Stimulated activated CD8-positive, alpha-beta memory T cell treated with anti-CD3 and anti-CD28 coated beads, Interleukin-4, amount 100 ng/mL, for 4 hours (primary cell): ENCODE data around the gene ZNF292.
"Not testable (repeated sequence)": the region's sequence is repeated elsewhere in the genome, so short reads cannot be mapped to it uniquely, and the experiment has no call there.

Experiments used
- DNase-seq, 2 donors: peaks; one replicate each; pipeline ENCODE4 v3.0.0-alpha.2; 2020; ENCODE audit warnings: low read depth in 2 of 2, low spot score in 1 of 2

ZNF292 gene

DNA sequence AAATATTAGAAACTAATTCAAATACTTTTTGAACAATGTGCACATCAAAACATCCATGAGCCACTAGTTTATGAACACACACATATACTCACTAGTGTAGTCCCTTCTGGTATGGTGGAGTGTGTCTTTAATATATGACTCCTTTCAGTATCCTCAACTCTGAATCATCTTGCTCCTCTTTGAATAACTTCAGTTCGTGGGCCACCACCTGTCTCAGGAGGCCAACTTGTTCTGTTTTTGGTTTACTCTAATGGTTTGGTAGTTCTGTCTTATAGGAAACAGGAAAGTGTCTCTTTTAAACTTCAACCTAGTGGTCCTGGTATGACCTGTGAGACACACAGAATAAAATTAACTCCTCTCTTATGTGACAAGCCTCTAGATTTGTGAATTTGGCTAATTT lies 55.6 kb downstream of the ZNF292 start:
- no peak for DNase-seq

DNA sequence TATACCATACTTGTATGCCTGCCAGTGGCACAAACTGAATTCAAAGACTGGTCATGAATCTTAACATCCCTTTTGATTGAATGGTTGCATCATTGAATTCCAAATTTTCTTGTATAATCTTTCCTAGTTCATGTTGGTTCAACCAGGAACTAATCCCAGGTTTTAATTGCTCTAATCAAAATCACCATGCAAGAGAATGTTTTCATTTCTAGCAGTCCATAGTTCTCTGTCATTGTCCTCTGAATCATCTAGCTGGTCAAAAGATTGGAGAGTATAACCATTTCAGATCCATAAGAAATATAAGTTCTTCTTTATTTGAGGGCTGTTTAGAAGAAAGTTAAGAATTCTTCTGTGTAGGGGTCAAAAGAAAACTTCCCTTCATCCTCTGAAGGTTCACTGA lies 57.2 kb downstream of the ZNF292 start:
- no peak for DNase-seq

DNA sequence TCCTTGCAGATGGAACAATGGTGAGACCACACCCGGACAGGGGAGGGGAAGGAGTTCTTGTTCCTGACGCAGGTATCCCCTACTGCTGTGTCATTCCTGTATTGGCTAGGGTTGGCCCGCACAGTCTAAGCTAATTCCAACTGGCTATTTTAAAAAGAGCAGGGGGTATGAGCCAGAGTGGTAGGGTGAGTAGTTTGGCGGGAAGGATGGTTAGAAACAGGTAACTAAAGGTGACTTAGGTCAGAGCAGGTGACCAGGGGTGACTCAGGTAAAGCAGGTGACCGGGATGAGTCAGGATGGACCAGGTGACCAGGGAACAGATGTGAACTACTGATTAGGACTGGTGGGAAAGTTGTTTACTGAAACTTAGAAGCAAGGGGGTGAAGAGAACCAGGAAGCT lies 58.0 kb downstream of the ZNF292 start:
- no peak for DNase-seq

DNA sequence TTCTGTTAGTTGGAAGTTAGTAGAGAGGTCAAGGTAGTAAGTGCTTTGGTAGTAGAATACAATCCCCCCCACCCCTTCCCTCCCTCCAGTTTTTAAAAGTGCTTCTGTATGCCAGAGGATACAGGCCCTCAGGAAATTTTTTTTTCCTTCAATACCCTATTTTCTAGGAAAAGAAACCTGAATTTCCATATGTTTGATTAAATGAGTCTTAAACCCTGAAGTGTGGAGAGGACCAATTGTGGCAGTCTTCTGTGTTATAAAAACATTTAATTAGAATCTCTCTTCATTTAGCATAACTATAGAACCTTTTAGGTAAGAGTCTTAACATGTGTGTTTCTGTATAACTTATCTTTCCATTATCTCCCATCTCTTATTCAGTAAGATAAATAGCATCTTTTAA lies 59.5 kb downstream of the ZNF292 start:
- DNase-seq: no peak

DNA sequence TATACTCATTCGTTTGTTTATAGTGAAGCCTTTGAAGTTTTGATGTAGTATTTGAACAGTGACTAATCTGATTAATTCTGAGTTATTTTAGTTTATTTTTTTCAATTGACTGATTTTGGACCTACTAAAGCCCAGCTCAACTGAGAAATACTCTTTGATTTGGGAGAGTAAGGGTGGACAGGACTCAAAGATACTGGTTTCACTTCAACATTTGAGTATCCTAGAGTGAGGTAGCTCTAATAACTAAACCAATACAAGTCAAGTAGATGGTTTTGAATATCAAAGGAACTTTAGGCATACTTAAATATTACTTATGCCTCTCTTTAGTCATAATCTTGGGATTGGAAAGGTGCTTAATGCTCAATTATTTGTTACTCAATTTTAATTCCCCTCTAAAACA lies 65.6 kb downstream of the ZNF292 start:
- DNase-seq: no peak

DNA sequence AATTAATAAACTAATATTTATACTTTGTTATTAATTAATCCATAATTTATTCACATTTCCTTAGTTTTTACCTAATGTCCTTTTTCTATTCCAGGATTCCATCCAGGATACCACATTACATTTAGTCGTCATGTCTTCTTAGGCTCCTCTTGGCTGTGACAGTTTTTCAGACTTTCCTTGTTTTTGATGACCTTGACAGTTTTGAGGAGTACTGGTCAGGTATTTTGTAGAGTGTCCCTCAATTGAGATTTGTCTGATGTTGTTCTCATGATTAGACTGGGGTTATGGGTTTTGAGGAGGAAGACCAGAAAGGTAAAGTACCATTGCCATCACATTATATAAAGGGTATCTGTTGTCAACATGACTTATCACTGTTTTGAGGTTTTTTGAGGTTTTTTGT lies 67.3 kb downstream of the ZNF292 start:
- no peak for DNase-seq

DNA sequence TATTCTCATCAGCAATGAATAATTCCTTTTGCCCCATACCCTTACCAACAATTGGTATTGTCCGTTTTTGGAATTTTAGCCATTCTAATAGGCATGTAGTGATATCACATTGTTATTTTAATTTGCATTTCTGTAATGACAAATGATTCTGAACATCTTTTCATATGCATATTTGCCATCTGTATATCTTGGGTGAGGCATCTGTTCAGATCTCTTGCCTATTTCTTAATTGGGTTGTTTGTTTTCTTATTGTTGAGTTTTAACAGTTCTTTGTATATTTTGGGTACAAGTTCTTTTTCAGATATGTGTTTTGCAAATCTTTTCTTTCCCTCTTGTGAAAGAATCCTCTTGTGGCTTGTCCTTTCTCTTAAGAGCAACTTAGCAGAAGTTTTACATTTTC lies 69.6 kb downstream of the ZNF292 start:
- DNase-seq: no peak

DNA sequence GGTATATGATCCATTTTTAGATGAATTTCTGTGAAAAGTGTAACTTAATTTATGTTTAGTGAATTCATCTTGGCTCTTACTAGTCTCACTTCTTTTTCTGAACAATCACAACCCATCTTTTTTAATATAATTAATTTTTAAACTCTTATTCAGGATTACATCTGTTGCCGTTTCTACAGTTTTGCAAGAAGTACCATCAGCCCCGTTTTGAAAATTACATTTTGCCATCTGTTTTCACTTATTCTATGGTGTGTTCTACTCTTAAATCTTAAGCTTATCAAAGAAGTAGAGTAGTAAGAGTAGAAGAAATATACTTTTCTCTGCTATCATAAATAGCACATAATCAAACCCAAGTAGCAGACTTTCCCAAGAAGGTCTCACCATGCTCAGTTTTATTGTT lies 70.1 kb downstream of the ZNF292 start:
- no peak for DNase-seq

DNA sequence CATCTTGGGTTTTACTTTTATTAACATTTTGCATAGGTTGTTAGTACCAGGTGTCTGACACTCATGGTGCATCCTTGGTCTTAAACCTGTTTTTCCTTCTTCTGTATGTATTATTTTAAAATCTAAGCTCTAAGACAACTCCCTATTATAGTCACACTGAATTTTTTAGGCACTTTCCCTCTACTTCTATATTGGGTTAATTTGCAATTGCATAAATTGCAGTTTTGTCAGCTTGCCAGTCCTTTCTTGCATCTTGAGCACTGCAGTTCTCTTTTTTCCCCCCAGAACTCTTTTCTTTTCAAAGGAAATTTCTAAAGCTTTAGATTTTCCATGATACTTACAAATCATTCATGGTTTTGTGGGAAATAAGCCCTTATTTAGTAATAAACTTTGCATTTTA lies 70.6 kb downstream of the ZNF292 start:
- DNase-seq: no peak

DNA sequence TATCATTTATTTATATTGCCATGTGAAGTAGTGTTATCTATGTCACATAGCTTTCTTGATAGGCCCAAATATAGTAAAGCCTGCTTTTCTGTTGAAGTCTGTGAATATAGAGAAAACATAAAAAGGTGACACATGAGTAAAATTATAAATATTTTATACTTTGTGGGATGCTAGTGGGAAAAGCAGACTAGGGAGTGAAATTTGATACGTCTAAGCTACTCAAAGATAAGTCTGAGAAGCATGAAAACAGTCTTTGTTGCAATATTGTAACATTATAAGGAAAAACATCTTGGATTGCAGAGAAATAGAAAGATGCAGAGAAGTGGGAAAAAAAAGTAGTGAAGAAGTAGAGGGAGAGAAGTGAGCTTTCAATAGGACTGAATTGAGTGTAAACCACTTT lies 75.4 kb downstream of the ZNF292 start:
- no peak for DNase-seq

DNA sequence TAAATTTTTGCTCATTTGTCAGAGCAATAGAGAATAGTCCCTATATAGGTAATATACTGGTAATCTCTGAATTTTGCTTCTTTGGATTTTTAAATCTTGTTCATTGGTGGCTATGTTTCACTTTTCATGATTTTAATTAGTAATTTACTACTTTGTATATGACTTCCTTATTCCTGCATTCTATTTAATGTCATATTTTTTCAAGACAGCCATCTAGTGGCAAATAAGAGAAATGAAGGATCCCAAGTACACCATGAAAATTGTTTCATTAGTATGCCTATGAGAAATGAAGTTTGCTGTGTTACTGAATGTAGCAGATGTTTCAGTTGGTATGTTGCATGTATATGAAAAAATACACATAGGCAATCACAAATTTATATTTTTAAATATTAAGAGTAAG lies 82.4 kb downstream of the ZNF292 start:
- DNase-seq: no peak

DNA sequence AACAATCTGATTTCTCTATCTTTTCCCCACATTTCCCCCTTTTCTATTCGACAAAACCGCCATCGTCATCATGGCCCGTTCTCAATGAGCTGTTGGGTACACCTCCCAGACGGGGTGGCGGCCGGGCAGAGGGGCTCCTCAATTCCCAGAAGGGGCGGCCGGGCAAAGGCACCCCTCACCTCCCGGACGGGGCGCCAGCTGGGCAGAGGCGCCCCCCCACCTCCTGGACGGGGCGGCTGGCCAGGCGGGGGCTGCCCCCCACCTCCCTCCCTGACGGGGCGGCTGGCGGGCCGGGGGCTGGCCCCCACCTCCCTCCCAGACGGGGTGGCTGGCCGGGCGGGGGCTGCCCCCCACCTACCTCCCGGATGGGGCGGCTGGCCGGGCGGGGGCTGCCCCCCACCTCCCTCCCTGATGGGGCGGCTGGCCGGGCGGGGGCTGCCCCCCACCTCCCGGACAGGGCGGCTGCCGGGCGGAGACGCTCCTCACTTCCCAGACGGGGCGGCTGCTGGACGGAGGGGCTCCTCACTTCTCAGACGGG lies 83.8 kb downstream of the ZNF292 start:
- not testable (repeated sequence) for DNase-seq

DNA sequence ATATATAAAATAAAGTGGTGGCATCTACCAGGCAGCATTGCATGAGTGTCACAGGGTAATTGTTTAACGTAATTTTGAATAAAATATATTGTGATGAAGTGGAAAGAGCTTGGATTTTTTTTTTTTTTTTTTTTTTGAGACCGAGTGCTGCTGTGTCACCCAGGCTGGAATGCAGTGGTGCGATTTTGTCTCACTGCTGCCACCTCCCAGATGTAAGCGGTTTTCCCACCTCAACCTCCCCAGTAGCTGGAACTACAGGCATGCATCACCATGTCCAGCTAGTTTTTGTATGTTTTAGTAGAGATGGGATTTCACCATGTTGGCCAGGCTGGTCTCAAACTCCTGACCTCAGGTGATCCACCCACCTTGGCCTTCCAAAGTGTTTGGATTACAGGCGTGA lies 85.9 kb downstream of the ZNF292 start:
- DNase-seq: no peak

DNA sequence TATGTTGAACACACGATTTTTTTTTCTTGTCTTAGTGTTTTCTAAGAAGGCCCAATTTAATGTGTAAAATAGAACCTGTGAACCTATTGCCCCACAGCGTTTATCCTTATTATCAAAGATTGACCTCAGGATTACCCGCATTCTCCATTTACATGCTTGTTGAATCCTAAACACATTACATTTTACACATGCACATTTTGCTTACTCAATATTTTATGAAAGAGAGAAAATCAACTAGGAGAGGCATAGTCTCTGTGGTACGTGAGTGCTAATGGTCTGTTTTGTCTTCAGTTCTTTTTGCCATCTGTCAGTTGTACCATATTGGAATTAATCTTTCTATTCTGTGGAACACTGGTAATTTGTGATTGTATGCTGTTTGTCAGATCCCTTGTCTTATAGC lies 86.9 kb downstream of the ZNF292 start:
- DNase-seq: no peak

DNA sequence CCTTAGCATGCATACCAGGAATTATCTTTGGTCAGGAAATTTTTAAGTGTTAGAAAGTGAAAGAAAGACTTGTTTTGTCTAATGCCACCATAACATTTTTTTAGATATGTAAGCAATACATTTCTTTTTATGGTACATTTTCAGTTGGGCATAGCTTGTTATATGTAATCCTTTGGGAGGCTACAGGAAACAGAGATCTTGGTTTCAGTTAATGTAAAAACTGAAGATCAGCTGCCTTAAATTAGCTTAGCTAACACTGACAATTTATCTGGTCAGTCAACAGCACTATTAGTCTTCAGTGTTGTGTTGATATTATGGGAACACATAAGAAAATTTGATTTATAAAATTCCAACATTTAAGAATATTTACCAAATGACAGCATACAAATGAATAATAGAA lies 88.4 kb downstream of the ZNF292 start:
- no peak for DNase-seq

DNA sequence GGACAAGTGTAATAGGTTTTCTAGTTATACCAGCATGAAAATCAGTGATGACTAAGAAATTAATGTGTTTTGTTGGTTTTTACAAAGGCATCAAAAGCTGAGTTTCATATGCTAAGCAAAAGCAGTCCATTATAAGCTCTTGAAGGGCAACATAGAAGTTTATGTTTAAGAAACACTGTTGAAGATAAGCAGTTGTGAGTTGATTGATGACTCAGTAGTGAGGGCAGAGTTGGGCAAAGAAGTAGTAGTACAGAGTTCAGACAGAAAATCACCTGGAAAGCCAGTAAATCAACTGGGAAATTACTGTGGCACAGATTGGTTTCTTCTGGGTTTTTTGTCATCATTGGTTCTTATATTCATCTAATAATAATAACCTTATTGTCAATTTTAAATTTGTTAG lies 89.0 kb downstream of the ZNF292 start:
- DNase-seq: no peak

DNA sequence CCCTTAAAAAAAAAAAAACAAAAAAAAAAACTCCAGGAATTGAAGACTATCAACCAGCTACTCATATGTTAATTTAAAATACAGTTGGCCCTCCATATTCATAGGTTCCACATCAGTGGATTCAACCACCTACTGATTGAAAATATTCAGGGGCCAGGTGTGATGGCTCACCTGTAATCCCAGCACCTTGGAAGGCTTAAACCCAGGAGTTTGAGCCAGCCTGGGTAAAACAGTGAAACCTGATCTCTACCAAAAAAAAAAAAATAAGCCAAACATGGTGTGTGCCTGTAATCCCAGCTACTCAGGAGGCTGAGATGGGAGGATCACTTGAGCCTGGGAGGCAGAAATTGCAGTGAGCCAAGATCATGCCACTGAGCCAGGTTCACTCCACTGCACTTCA lies 94.7 kb downstream of the ZNF292 start:
- no peak for DNase-seq

DNA sequence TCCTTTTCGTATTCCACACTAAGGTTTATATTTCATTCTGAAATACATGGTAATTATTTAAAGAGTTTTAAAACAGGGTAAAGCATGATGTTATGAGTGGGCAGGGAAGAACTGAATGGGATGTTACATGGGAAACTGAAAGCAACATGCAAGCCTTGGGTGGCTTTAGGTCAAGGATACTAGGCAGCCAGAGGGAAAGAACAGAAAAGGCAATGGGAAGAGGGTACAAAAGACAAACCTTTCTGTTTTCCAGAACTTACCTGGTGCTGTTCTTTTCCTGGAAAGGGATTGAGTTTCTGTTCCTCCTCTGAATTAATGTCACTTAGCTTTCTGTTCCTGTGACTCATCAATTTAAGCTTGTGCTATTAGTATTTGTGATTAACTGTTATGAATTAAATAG lies 95.9 kb downstream of the ZNF292 start:
- DNase-seq: no peak

DNA sequence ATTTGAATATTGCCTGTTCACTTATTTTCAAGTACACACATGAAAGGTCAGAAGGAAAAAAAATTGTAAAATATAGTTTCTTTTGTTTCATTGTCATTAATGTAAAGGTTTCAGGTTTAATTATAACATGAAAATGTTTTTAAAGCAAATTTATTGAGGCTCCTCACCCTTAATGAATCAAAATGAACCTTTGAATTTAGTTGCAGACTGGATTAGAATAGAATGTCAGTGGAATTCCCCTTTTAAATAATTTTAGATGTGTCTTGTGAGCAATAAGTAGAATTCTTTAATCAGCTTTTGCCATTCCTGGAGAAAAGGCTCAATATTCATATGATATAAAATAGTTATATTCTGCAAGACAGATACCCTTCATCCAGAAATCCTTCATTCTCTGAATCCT lies 96.4 kb downstream of the ZNF292 start:
- no peak for DNase-seq

DNA sequence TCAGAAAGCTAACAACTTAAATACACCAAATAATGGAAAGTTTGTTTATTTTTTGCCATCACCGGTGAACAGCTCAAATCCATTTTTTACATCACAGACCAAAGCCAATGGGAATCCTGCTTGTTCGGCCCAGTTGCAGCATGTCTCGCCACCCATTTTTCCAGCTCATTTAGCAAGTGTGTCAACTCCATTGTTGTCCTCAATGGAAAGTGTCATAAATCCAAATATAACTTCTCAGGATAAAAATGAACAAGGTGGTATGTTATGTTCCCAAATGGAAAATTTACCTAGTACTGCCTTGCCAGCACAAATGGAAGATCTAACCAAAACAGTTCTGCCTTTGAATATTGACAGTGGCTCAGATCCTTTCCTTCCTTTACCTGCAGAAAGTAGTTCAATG lies 101.7 kb downstream of the ZNF292 start:
- DNase-seq: no peak

DNA sequence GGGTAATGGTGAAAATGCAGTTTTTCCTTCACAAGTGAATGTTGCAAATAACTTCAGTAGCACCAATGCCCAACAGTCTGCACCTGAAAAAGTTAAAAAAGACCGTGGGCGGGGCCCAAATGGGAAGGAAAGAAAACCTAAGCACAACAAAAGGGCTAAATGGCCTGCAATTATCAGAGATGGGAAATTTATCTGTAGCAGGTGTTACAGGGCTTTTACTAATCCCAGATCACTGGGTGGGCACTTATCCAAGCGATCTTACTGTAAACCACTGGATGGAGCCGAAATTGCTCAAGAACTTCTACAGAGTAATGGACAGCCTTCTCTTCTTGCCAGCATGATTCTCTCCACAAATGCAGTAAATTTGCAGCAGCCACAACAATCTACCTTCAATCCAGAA lies 102.2 kb downstream of the ZNF292 start:
- no peak for DNase-seq

DNA sequence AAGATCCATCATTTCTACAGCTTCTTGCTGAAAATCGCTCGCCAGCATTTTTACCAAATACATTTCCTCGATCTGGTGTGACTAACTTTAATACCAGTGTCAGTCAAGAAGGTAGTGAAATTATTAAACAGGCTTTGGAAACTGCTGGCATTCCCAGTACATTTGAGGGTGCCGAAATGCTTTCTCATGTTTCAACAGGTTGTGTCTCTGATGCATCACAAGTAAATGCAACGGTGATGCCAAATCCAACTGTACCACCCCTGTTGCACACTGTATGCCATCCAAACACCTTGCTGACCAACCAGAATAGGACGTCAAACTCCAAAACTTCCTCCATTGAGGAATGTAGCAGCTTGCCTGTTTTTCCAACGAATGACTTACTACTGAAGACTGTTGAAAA lies 102.6 kb downstream of the ZNF292 start:
- no peak for DNase-seq

DNA sequence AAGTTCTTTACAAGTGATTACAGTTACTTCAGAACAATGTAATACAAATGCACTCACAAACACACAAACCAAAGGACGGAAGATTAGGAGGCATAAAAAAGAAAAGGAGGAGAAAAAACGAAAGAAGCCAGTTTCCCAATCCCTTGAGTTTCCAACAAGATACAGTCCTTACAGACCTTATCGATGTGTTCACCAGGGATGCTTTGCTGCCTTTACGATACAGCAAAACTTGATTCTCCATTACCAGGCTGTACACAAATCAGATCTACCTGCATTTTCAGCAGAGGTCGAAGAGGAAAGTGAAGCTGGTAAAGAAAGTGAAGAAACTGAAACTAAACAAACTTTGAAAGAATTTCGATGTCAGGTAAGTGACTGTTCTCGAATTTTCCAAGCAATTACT lies 104.4 kb downstream of the ZNF292 start:
- no peak for DNase-seq

DNA sequence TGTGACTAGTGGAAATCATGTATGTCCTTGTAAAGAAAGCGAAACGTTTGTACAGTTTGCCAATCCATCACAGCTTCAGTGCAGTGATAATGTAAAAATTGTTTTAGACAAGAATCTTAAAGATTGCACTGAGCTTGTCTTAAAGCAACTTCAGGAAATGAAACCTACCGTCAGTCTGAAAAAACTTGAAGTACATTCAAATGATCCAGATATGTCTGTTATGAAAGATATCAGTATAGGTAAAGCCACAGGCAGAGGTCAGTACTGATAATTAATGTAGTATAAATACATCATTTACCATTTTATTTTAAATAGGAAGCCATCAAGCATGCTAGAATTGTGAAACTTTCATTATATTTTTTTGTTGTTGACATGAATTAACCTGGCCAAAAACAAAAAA lies 106.2 kb downstream of the ZNF292 start:
- DNase-seq: no peak
